ENCODE data around the gene RAVER2. TPM values are rescaled to one million over a fixed set of nuclear protein-coding genes. Genes with fewer than 3 reads are reported as not detected.

The RAVER2 gene
- polyA plus RNA-seq, 3 donors: 0.38 to 1.3 (median 0.69) TPM

GRCh38 chr1:64711266-64711665 lies 33.6 kb upstream of the RAVER2 start:
- no peak overlapping the region for H3K4me3 ChIP-seq (replicated peaks in 1 of 3; ENCODE audit: low read depth in 2 of 3, low read length in 3 of 3)
- H3K9me3 ChIP-seq (replicated peaks in 1 of 2; ENCODE audit: control insufficient read depth in 1 of 2, insufficient read depth in 1 of 2, low read length in 2 of 2): no peaks in the 10 kb centered on the region
- H3K36me3 ChIP-seq (replicated peaks in 1 of 2; ENCODE audit: control insufficient read depth in 1 of 2, insufficient read depth in 2 of 2, low read length in 2 of 2): no peaks in the 10 kb centered on the region
- no peak overlapping the region for H3K4me2 ChIP-seq (replicated peaks; ENCODE audit: extremely low read depth, low read length, poor library complexity, severe bottlenecking)
- Mint-ChIP-seq H3K36me3 (no peaks in the 10 kb centered on the region), H3K4me1 (no peaks in the 10 kb centered on the region), H3K4me3 (no peak overlapping the region), H3K27me3 (ENCODE audit: low read depth in 3 of 3) (peaks cover 0 to 3% (median 3%) of the 10 kb centered on the region in 3 donors), H3K27ac (no peak overlapping the region), H3K9me3 (peaks cover 0 to 6% (median 0%) of the 10 kb centered on the region in 7 donors)
- H3K27me3 ChIP-seq (ENCODE audit: control insufficient read depth in 2 of 2, insufficient read depth in 2 of 2, low read length in 2 of 2): no peaks in the 10 kb centered on the region
- H3K79me2 ChIP-seq (ENCODE audit: insufficient read depth, low read length): no peaks in the 10 kb centered on the region
- no peaks in the 10 kb centered on the region for H3K4me1 ChIP-seq (ENCODE audit: control insufficient read depth in 1 of 2, insufficient read depth in 2 of 2, low read length in 2 of 2)
- DNase-seq: no peak
- TF ChIP-seq CTCF (IDR thresholded peaks at IDR 0.05): no peak
- H3K27ac ChIP-seq (ENCODE audit: low read depth in 1 of 2, low read length in 2 of 2): no peak overlapping the region
- WGBS (ENCODE audit: insufficient coverage): no CpG with 5 or more reads among the region's 1 CpG
- no peaks in the 10 kb centered on the region for H4K20me1 ChIP-seq (ENCODE audit: insufficient read depth, low read length)
- intact Hi-C loops (cut with micrococcal nuclease): no loop called here
- H2AFZ ChIP-seq (ENCODE audit: insufficient read depth, low read depth, low read length, poor library complexity, severe bottlenecking): no peak overlapping the region
- no peak overlapping the region for H3K9ac ChIP-seq (ENCODE audit: insufficient read depth, low read length, poor library complexity, severe bottlenecking)

GRCh38 chr1:64712049-64712448 lies 32.8 kb upstream of the RAVER2 start:
- Histone ChIP-seq H3K79me2 (ENCODE audit: insufficient read depth, low read length) (no peaks in the 10 kb centered on the region), H2AFZ (ENCODE audit: insufficient read depth, low read depth, low read length, poor library complexity, severe bottlenecking) (no peak overlapping the region), H4K20me1 (ENCODE audit: insufficient read depth, low read length) (no peaks in the 10 kb centered on the region), H3K4me3 (replicated peaks in 1 of 3; ENCODE audit: low read depth in 2 of 3, low read length in 3 of 3) (no peak overlapping the region), H3K4me2 (replicated peaks; ENCODE audit: extremely low read depth, low read length, poor library complexity, severe bottlenecking) (no peak overlapping the region), H3K27me3 (ENCODE audit: control insufficient read depth in 2 of 2, insufficient read depth in 2 of 2, low read length in 2 of 2) (no peaks in the 10 kb centered on the region), H3K27ac (ENCODE audit: low read depth in 1 of 2, low read length in 2 of 2) (no peak overlapping the region), H3K9ac (ENCODE audit: insufficient read depth, low read length, poor library complexity, severe bottlenecking) (no peak overlapping the region), H3K4me1 (ENCODE audit: control insufficient read depth in 1 of 2, insufficient read depth in 2 of 2, low read length in 2 of 2) (no peaks in the 10 kb centered on the region), H3K36me3 (replicated peaks in 1 of 2; ENCODE audit: control insufficient read depth in 1 of 2, insufficient read depth in 2 of 2, low read length in 2 of 2) (no peaks in the 10 kb centered on the region), H3K9me3 (replicated peaks in 1 of 2; ENCODE audit: control insufficient read depth in 1 of 2, insufficient read depth in 1 of 2, low read length in 2 of 2) (no peaks in the 10 kb centered on the region)
- TF ChIP-seq CTCF (IDR thresholded peaks at IDR 0.05): no peak
- 93% methylated on average over 2 of the region's 2 CpGs for WGBS (ENCODE audit: insufficient coverage)
- no peaks in the 10 kb centered on the region for H3K36me3 Mint-ChIP-seq
- H3K27ac Mint-ChIP-seq: peak overlapping the region in 1 of 7 donors; percentile 6
- intact Hi-C loops (cut with micrococcal nuclease): no loop called here
- H3K27me3 Mint-ChIP-seq (ENCODE audit: low read depth in 3 of 3): peaks cover 0 to 3% (median 3%) of the 10 kb centered on the region in 3 donors
- no peak for DNase-seq
- no peaks in the 10 kb centered on the region for H3K4me1 Mint-ChIP-seq
- H3K9me3 Mint-ChIP-seq: peaks cover 0 to 6% (median 0%) of the 10 kb centered on the region in 7 donors
- no peak overlapping the region for H3K4me3 Mint-ChIP-seq

Data from CD14-positive monocyte (primary cell).